ENCODE results near the gene CEP131. TPM values are rescaled to one million over a fixed set of nuclear protein-coding genes. Genes with fewer than 3 reads are reported as not detected.

The CEP131 gene
- total RNA-seq, 1 donor from 2014 or later, result 6.1 TPM

GRCh38 chr17:81142301-81143199 lies 80.2 kb downstream of the CEP131 start:
- TF ChIP-seq POLR2A (IDR thresholded peaks at IDR 0.05) (no peak), CTCF (IDR thresholded peaks at IDR 0.05) (peak; percentile 39 to 45 (median 43)), POLR2AphosphoS5 (IDR thresholded peaks at IDR 0.05; ENCODE audit: insufficient read depth in 1 of 2, low read depth in 1 of 2) (no peak)
- peaks cover 10% of the 10 kb centered on the region for H3K4me1 ChIP-seq
- no peak overlapping the region for H3K4me3 ChIP-seq
- no peaks in the 10 kb centered on the region for H3K36me3 ChIP-seq
- H3K27ac ChIP-seq, result no peak overlapping the region
- intact Hi-C loops (cut with DNase I), result no loop called here
- H3K27me3 ChIP-seq, result no peaks in the 10 kb centered on the region
- no peaks in the 10 kb centered on the region for H3K9me3 ChIP-seq
- DNase-seq (ENCODE audit: extremely low spot score in 2 of 2), result no peak

- TF ChIP-seq POLR2A (IDR thresholded peaks at IDR 0.05), result no peak
- TF ChIP-seq CTCF (IDR thresholded peaks at IDR 0.05), result no peak
- TF ChIP-seq POLR2AphosphoS5 (IDR thresholded peaks at IDR 0.05; ENCODE audit: insufficient read depth in 1 of 2, low read depth in 1 of 2), result no peak
- DNase-seq (ENCODE audit: extremely low spot score in 2 of 2), result no peak
- Histone ChIP-seq H3K4me1 (peaks cover 10% of the 10 kb centered on the region), H3K36me3 (no peaks in the 10 kb centered on the region), H3K4me3 (no peak overlapping the region), H3K27ac (no peak overlapping the region), H3K27me3 (no peaks in the 10 kb centered on the region), H3K9me3 (no peaks in the 10 kb centered on the region)
- intact Hi-C loops (cut with DNase I), result no loop called here
Measured at GRCh38 chr17:81140695-81141094, 82.1 kb downstream of the CEP131 start.

- Histone ChIP-seq H3K4me3 (no peak overlapping the region), H3K36me3 (no peaks in the 10 kb centered on the region), H3K4me1 (peaks cover 10% of the 10 kb centered on the region), H3K9me3 (no peaks in the 10 kb centered on the region), H3K27ac (no peak overlapping the region), H3K27me3 (no peaks in the 10 kb centered on the region)
- no peak for TF ChIP-seq POLR2A (IDR thresholded peaks at IDR 0.05)
- intact Hi-C loops (cut with DNase I), result no loop called here
- DNase-seq (ENCODE audit: extremely low spot score in 2 of 2), result no peak
Measured at GRCh38 chr17:81140018-81140417, 82.7 kb downstream of the CEP131 start.

Other genes starting within 250 kb of the CEP131 start
- 31.7 TPM for gene CHMP6, start 231.1 kb downstream of the CEP131 start, total RNA-seq
- 113 TPM for gene BAIAP2, start 187.8 kb downstream of the CEP131 start, total RNA-seq
- not detected for gene PVALEF, start 57.5 kb downstream of the CEP131 start, total RNA-seq
- gene AATK, start 56.7 kb downstream of the CEP131 start, total RNA-seq, result 6.4 TPM
- gene TEPSIN, start 16.1 kb upstream of the CEP131 start, total RNA-seq, result 35.4 TPM
- 52.5 TPM for gene NDUFAF8, start 16.4 kb upstream of the CEP131 start, total RNA-seq
- gene SLC38A10, start 72.3 kb upstream of the CEP131 start, total RNA-seq, result 67.5 TPM
- gene BAHCC1, start 172.5 kb upstream of the CEP131 start, total RNA-seq, result 9.1 TPM

Measured in vagina (tissue), 2 donors.